Heart left ventricle (tissue), 16 donors: Measurements from ENCODE around the gene SFT2D1. TPM values are rescaled to one million over a fixed set of nuclear protein-coding genes. Genes with fewer than 3 reads are reported as not detected.

Source experiments
- ATAC-seq, 4 donors: fragments of 200-7000 bp; cut with Tn5 transposase; one replicate each; pipeline ENCODE4 v1.9.1; 2020 to 2022; ENCODE audit warnings: moderate library complexity in 4 of 4, mild to moderate bottlenecking in 3 of 4, moderate number of reproducible peaks in 1 of 4
- DNase-seq, 5 donors: peaks; one replicate each; pipeline ENCODE4 v3.0.0-alpha.2; 2020
- H3K27ac ChIP-seq, 12 donors: fragments of 200-600 bp; sonication (generic) in 4 of 12; one replicate each; pipeline versions ENCODE4 v1.5.0 to v1.8.0; 2016 to 2022; ENCODE audit warnings: mild to moderate bottlenecking in 2 of 12
- H3K27me3 ChIP-seq, 9 donors: fragments of 200-600 bp; sonication (generic) in 2 of 9; one replicate each; pipeline versions ENCODE4 v1.5.1 to v1.8.0; 2016 to 2022; ENCODE audit warnings: mild to moderate bottlenecking in 3 of 9
- H3K36me3 ChIP-seq, 9 donors: fragments of 200-600 bp; sonication (generic) in 2 of 9; one replicate each; pipeline versions ENCODE4 v1.5.0 to v1.8.0; 2018 to 2022; ENCODE audit warnings: mild to moderate bottlenecking in 2 of 9
- H3K4me1 ChIP-seq, 12 donors: fragments of 200-600 bp; sonication (generic) in 4 of 12; one replicate each; pipeline versions ENCODE4 v1.5.0 to v1.8.0; 2016 to 2022; ENCODE audit warnings: mild to moderate bottlenecking in 3 of 12
- H3K4me3 ChIP-seq, 12 donors: fragments of 200-600 bp; sonication (generic) in 4 of 12; one replicate each; pipeline versions ENCODE4 v1.5.0 to v1.8.0; 2017 to 2022; ENCODE audit warnings: mild to moderate bottlenecking in 9 of 12, moderate library complexity in 4 of 12
- H3K9me3 ChIP-seq, 12 donors: fragments of 200-600 bp; sonication (generic) in 4 of 12; one replicate each; pipeline versions ENCODE4 v1.5.0 to v1.8.0; 2016 to 2022; ENCODE audit warnings: mild to moderate bottlenecking in 1 of 12
- POLR2A ChIP-seq, 2 donors: fragments of 450-650 bp; IDR thresholded peaks; one replicate each; pipeline ENCODE4 v1.6.1; 2017; ENCODE audit warnings: antibody characterized with exemption in 2 of 2, mild to moderate bottlenecking in 2 of 2, moderate library complexity in 2 of 2
- WGBS, 4 donors: extraction: QIAGEN DNeasy Blood & Tissue Kit in 2 of 4; methylation state at CpG; one replicate each; pipeline versions ENCODE4 v1.1.5 to v1.1.7; 2013 to 2018; 5-methylcytosine and 5-hydroxymethylcytosine counted together
- intact Hi-C, 10 donors: fragments of 100-400 bp; cut with DNase I; formaldehyde crosslinking; loops; one replicate each; pipeline versions ENCODE4 v1.11.1 to v1.14.2; 2022
- polyA plus RNA-seq, 2 donors: library from polyadenylated mRNA; stranded (reverse); fragments of 200-250 nt; gene quantifications; one replicate each; pipeline ENCODE4 v1.2.3, GENCODE V29; 2013
- total RNA-seq, 9 donors: library from RNA; depleted of rRNA in 2 of 9; stranded (reverse); fragments of >200 nt in 2 of 9; fragmentation: NEBNext Ultra II Directional in 3 of 9; extraction: Animal tissue kit (Norgen Biotek cat#: 25700) in 3 of 9; gene quantifications; one replicate each; pipeline versions ENCODE4 v1.1.0 to v1.2.4, GENCODE V29; 2016 to 2023
- TF ChIP-seq, protein P1 (sequence below), 12 donors: fragments of 200-600 bp; sonication (generic) in 4 of 12; IDR thresholded peaks; one replicate each; pipeline versions ENCODE4 v1.5.0 to v1.8.0; 2018 to 2022; ENCODE audit warnings: antibody characterized with exemption in 12 of 12, mild to moderate bottlenecking in 5 of 12
- donor health status: ischemic (EF 13 %, LVEDD 7.1; RV severe dilation, severe dysfunction).
- donor health status: healthy with polysubstance abuse.
- donor health status: DM: no; HTN: yes; CAD: no.
- donor health status: DM: no; HTN: no; CAD: no.
- donor health status: ischemic (EF 25% LVEDD 6.9; RV normal size, moderate dysfunction).
- donor health status: ischemic (EF 25% LVEDD 5.7; RV mildly dilated, moderate dysfunction).
- donor health status: healthy.
- donor health status: DM: yes; HTN: yes; CAD: no.
- donor health status: ischemic (EF 35%, LVEDD 5.7; RV mildly dilated, moderate dysfunction).
- donor health status: nonischemic (EF 11% LVEDD 7.7; RV severe dilation, severe dysfunction).
- donor health status: DM: yes; HTN: yes; CAD: no.
- donor health status: PGD.
- donor health status: ischemic (EF 29% LVEDD 5.4; RV normal size, mild dysfunction).
- donor health status: nonischemic (EF 23%, LVEDD 6.1; RV moderate dilation, normal function).

The SFT2D1 gene
- total and polyA plus RNA-seq, 11 donors: 16.8 to 41.5 (median 22.2) TPM

DNA sequence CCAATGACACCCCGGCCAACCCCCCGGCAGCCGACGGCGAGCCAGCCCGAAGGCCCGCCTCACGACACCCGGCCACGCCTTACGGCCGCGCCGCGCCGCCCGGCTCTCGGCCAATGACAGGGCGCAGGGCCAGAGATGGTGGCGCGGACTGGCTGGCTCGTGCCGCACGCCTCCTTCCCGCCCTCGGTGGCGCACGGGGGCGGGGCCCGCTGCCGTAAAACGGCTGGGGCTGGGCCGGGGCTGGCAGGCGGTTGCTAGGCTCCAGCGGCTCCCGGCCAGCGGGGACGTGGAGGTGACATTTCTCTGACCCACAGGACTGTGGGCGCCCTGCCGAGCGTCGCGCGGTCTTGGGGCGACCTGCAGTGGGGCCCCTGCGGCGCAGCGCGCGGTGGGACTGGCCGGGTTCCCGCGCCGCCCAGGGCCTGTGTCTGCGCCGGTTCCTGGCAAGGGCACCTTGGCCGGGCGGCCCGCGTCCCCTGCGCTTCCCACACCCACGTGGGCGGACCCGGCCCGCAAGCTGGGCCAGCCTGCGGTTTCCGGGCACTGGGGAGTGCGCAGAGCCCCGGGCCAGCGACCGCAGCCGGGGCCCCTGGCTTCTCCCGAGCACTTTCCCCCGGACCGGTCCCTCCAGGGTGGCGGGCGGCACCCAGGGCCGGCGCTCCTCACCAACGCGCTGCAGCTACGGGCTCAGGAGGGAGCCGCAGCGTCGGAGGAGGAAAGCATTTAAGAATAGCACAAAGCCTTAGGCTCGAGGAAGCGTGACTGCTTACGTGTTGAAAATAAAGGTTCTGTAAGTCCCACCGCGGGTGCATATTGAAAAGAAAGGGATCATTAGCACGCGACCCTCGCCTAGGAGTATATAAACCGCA lies 40.8 kb upstream of the SFT2D1 start, which contains the start of gene MPC1:
Gene MPC1 (minus strand): TSS at position 8 of the 869 bp plus-strand sequence. CDS start 64 bp downstream, outside the sequence.
- Histone ChIP-seq H3K27me3 (no peaks in the 10 kb centered on the region), H3K4me3 (peak within 1 kb of the TSS; percentile 63 to 97 (median 93))

DNA sequence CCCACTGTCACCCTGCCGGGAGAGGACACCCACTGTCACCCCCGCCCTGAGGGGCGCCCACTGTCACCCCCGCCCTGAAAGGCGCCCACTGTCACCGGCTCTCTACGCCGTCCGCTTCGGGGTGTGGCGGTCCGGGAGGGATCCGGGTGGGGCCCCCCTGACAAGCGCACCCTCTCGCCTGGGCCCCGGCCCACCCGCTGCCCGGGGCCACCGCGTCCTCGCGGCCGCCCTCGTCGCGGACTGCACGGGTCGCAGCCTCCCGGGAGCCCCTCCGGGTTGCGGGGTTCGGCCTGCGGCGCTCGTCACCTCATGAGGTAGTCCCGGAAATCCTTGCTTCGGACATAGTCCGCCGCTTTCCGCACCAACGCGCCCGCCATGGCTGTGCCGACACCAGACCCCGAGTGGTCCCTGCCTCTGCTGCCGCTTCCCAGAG lies 40.2 kb upstream of the SFT2D1 start:
- TF ChIP-seq, protein P1, sequence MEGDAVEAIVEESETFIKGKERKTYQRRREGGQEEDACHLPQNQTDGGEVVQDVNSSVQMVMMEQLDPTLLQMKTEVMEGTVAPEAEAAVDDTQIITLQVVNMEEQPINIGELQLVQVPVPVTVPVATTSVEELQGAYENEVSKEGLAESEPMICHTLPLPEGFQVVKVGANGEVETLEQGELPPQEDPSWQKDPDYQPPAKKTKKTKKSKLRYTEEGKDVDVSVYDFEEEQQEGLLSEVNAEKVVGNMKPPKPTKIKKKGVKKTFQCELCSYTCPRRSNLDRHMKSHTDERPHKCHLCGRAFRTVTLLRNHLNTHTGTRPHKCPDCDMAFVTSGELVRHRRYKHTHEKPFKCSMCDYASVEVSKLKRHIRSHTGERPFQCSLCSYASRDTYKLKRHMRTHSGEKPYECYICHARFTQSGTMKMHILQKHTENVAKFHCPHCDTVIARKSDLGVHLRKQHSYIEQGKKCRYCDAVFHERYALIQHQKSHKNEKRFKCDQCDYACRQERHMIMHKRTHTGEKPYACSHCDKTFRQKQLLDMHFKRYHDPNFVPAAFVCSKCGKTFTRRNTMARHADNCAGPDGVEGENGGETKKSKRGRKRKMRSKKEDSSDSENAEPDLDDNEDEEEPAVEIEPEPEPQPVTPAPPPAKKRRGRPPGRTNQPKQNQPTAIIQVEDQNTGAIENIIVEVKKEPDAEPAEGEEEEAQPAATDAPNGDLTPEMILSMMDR (IDR thresholded peaks at IDR 0.05): no peak
- peak in 1 of 2 donors; percentile 79 for TF ChIP-seq POLR2A (IDR thresholded peaks at IDR 0.05)
- peak in 2 of 5 donors; percentile 35 for DNase-seq
- intact Hi-C loops: loop anchor here in 8 of 10 donors (2.0 to 5.0 kb wide), 7 partner anchors 16 to 615 kb away; partner anchors contain the start of genes SFT2D1 (in 7 of the 8) and CEP43 (in 1 of the 8)
- H3K9me3 ChIP-seq: no peaks in the 10 kb centered on the region
- peak overlapping the region; percentile 86 to 98 (median 96) for H3K27ac ChIP-seq
- peaks cover 6 to 40% (median 22%) of the 10 kb centered on the region in 12 donors for H3K4me1 ChIP-seq
- no peaks in the 10 kb centered on the region for H3K36me3 ChIP-seq
- 0 to 1% (median 0%) methylated on average over 12 to 46 of the region's 46 CpGs for WGBS, 4 donors
- peak overlapping the region; percentile 63 to 97 (median 93) for H3K4me3 ChIP-seq
- ATAC-seq: peak; percentile 1 to 41 (median 24)
- H3K27me3 ChIP-seq: no peaks in the 10 kb centered on the region

More for the DNA sequence above, 40.8 kb upstream of the SFT2D1 start, which contains the start of gene MPC1:
- peak in 1 of 2 donors; percentile 91 for TF ChIP-seq POLR2A (IDR thresholded peaks at IDR 0.05)
- TF ChIP-seq, protein P1 (IDR thresholded peaks at IDR 0.05): peak in 1 of 12 donors; percentile 5
- Histone ChIP-seq H3K4me1 (peaks cover under 1 to 35% (median 21%) of the 10 kb centered on the region in 12 donors), H3K36me3 (no peaks in the 10 kb centered on the region), H3K27ac (peak within 1 kb of the TSS; percentile 93 to 98 (median 96)), H3K9me3 (no peaks in the 10 kb centered on the region)
- intact Hi-C loops: loop anchor here in 8 of 10 donors (1.0 to 5.0 kb wide), 8 partner anchors 16 to 614 kb away; partner anchors contain the start of genes SFT2D1 (in 8 of the 8) and CEP43 (in 1 of the 8)
- ATAC-seq (peak; percentile 87 to 98 (median 96)), DNase-seq (peak; percentile 97 to 98 (median 97))
- WGBS, 4 donors: 0 to 1% (median 0%) methylated on average over 29 to 94 of the region's 94 CpGs

- intact Hi-C loops: loop anchor here in 8 of 10 donors (2.0 to 5.0 kb wide), 7 partner anchors 15 to 615 kb away; partner anchors contain the start of genes SFT2D1 (in 7 of the 8) and CEP43 (in 1 of the 8)
- TF ChIP-seq, protein P1 (IDR thresholded peaks at IDR 0.05): peak; percentile 60 to 92 (median 76)
- TF ChIP-seq POLR2A (IDR thresholded peaks at IDR 0.05): no peak
Measured at GRCh38 chr6:166381733-166382499, 39.6 kb upstream of the SFT2D1 start.

More at GRCh38 chr6:166381733-166382499, 39.6 kb upstream of the SFT2D1 start:
- Histone ChIP-seq H3K9me3 (no peaks in the 10 kb centered on the region), H3K27me3 (no peaks in the 10 kb centered on the region), H3K36me3 (no peaks in the 10 kb centered on the region), H3K4me1 (peaks cover 6 to 46% (median 25%) of the 10 kb centered on the region in 12 donors), H3K27ac (peak overlapping the region; percentile 86 to 98 (median 96)), H3K4me3 (peak overlapping the region; percentile 63 to 97 (median 93))
- 0 to 1% (median 0%) methylated on average over 20 to 49 of the region's 49 CpGs for WGBS, 4 donors
- DNase-seq (peak; percentile 70 to 84 (median 75)), ATAC-seq (peak; percentile 54 to 70 (median 60))
